SK-N-SH (cell line): ENCODE measurements around the gene TNFRSF12A.

Experiments
- CHD2 ChIP-seq: fragments of 150-350 bp; IDR thresholded peaks from 2 replicates; pipeline ENCODE4 v1.6.1; 2018; ENCODE audit warnings: low read length; ENCODE audit not compliant: partially characterized antibody
- CTCF ChIP-seq: fragments of 200-600 bp; sonication (generic); IDR thresholded peaks from 2 replicates; pipeline ENCODE4 v1.6.1; 2017; ENCODE audit warnings: antibody characterized with exemption, mild to moderate bottlenecking, moderate library complexity
- EZH2phosphoT487 ChIP-seq: fragments of 200-600 bp; sonication (generic); IDR thresholded peaks from 2 replicates; pipeline ENCODE4 v1.6.1; 2017; ENCODE audit warnings: low read depth, mixed run types, mild to moderate bottlenecking, antibody characterized with exemption, moderate library complexity, borderline replicate concordance
- FOXM1 ChIP-seq: IDR thresholded peaks from 2 replicates; pipeline ENCODE4 v1.4.0; 2012; ENCODE audit warnings: low read depth, mild to moderate bottlenecking
- GABPA ChIP-seq: IDR thresholded peaks from 2 replicates; pipeline ENCODE4 v1.4.0; 2012; ENCODE audit warnings: low read depth, mild to moderate bottlenecking
- GATA2 ChIP-seq: sonication (generic); formaldehyde crosslinking; IDR thresholded peaks from 2 replicates; pipeline ENCODE4 v1.5.0; 2020; ENCODE audit warnings: mild to moderate bottlenecking, missing genetic modification reagents
- MAX ChIP-seq: IDR thresholded peaks from 2 replicates; pipeline ENCODE4 v1.4.0; 2012; ENCODE audit warnings: low read depth
- NRF1 ChIP-seq: IDR thresholded peaks from 2 replicates; pipeline ENCODE4 v1.6.1; 2012; ENCODE audit warnings: low read depth, mild to moderate bottlenecking, low read length
- PBX3 ChIP-seq: IDR thresholded peaks from 2 replicates; pipeline ENCODE4; 2012
- POLR2AphosphoS5 ChIP-seq: IDR thresholded peaks from 2 replicates; pipeline ENCODE4 v1.6.1; 2012; ENCODE audit warnings: low read depth, low read length
- RXRA ChIP-seq: IDR thresholded peaks from 2 replicates; pipeline ENCODE4 v1.4.0; 2012; ENCODE audit warnings: low read depth, mild to moderate bottlenecking, borderline replicate concordance
- SIN3A ChIP-seq: IDR thresholded peaks from 2 replicates; pipeline ENCODE4 v1.6.1; 2012; ENCODE audit warnings: low read depth, mild to moderate bottlenecking, low read length, moderate library complexity, borderline replicate concordance
- SMC3 ChIP-seq: IDR thresholded peaks from 2 replicates; pipeline ENCODE4 v1.6.1; 2012; ENCODE audit warnings: low read depth, low read length, improper control_type of control experiment
- USF1 ChIP-seq: IDR thresholded peaks from 2 replicates; pipeline ENCODE4 v1.4.0; 2012; ENCODE audit warnings: low read depth, borderline replicate concordance

- no peak for TF ChIP-seq USF1
- TF ChIP-seq PBX3 = no peak
- TF ChIP-seq MAX = no peak
- TF ChIP-seq RXRA = no peak
- TF ChIP-seq CHD2 = no peak
- TF ChIP-seq CTCF = no peak
- TF ChIP-seq EZH2phosphoT487 = no peak
- TF ChIP-seq FOXM1 = no peak
- no peak for TF ChIP-seq POLR2AphosphoS5
- no peak for TF ChIP-seq SIN3A
- TF ChIP-seq NRF1 = no peak
- TF ChIP-seq GATA2 (CRISPR knock-in tag) = no peak
- no peak for TF ChIP-seq GABPA
- TF ChIP-seq SMC3 = no peak
Observed at GRCh38 chr16:3035289-3035971, 15.3 kb downstream of the TNFRSF12A start.
